ENCODE measurements around the gene ABCC8. TPM values are rescaled to one million over a fixed set of nuclear protein-coding genes. Genes with fewer than 3 reads are reported as not detected.
A peak's percentile ranks its signal among the peaks of the same experiment; 100 is the strongest.

ABCC8 gene
- polyA plus RNA-seq (ENCODE audit: insufficient read length in 3 of 3): 1 to 10 TPM; 1.8 to 2.8 (median 2.7) TPM
- long read RNA-seq, donor 1: 0 reads
- long read RNA-seq, donor 2: 0 reads
- long read RNA-seq, donor 3: 0 reads
- long read RNA-seq, donor 4: 0 reads
- long read RNA-seq, donor 5: 0 reads
- long read RNA-seq, donor 6: 0 reads
- long read RNA-seq, donor 7: 0 reads
- long read RNA-seq, donor 8: 0 reads
- long read RNA-seq, donor 9: 0 reads
- long read RNA-seq, donor 10: 0 reads
- long read RNA-seq, donor 11: 0 reads
- long read RNA-seq, donor 12: 0 reads
- long read RNA-seq, donor 13: 0 reads
- long read RNA-seq, donor 14: 0 reads
- long read RNA-seq, donor 15: 0 reads
- long read RNA-seq, donor 16: 0 reads

- DNase-seq (ENCODE audit: extremely low read depth in 1 of 11, low read depth in 9 of 11, low spot score in 4 of 11): peak in 2 of 11 donors; percentile 12 to 21
Measured at GRCh38 chr11:17476317-17477083, at the start of gene ABCC8. TSS of gene ABCC8 (minus strand) at chr11:17476845. CDS start at chr11:17476776, 69 bp downstream.

- no peak for DNase-seq (ENCODE audit: extremely low read depth in 1 of 11, low read depth in 9 of 11, low spot score in 4 of 11)
Measured at GRCh38 chr11:17526326-17526725, 49.7 kb upstream of the ABCC8 start.

GRCh38 chr11:17525570-17525969 lies 48.9 kb upstream of the ABCC8 start:
- no peak for DNase-seq (ENCODE audit: extremely low read depth in 1 of 11, low read depth in 9 of 11, low spot score in 4 of 11)

GRCh38 chr11:17524221-17524620 lies 47.6 kb upstream of the ABCC8 start:
- DNase-seq (ENCODE audit: extremely low read depth in 1 of 11, low read depth in 9 of 11, low spot score in 4 of 11): no peak

GRCh38 chr11:17522655-17523054 lies 46.0 kb upstream of the ABCC8 start:
- DNase-seq (ENCODE audit: extremely low read depth in 1 of 11, low read depth in 9 of 11, low spot score in 4 of 11): no peak

- DNase-seq (ENCODE audit: extremely low read depth in 1 of 11, low read depth in 9 of 11, low spot score in 4 of 11): no peak
Measured at GRCh38 chr11:17521106-17521900, 44.7 kb upstream of the ABCC8 start.

- no peak for DNase-seq (ENCODE audit: extremely low read depth in 1 of 11, low read depth in 9 of 11, low spot score in 4 of 11)
Measured at GRCh38 chr11:17519061-17519885, 42.6 kb upstream of the ABCC8 start.

GRCh38 chr11:17518366-17518765 lies 41.7 kb upstream of the ABCC8 start:
- no peak for DNase-seq (ENCODE audit: extremely low read depth in 1 of 11, low read depth in 9 of 11, low spot score in 4 of 11)

GRCh38 chr11:17517186-17517585 lies 40.5 kb upstream of the ABCC8 start:
- no peak for DNase-seq (ENCODE audit: extremely low read depth in 1 of 11, low read depth in 9 of 11, low spot score in 4 of 11)

- no peak for DNase-seq (ENCODE audit: extremely low read depth in 1 of 11, low read depth in 9 of 11, low spot score in 4 of 11)
Measured at GRCh38 chr11:17516551-17517150, 40.0 kb upstream of the ABCC8 start.

GRCh38 chr11:17515443-17516176 lies 39.0 kb upstream of the ABCC8 start:
- DNase-seq (ENCODE audit: extremely low read depth in 1 of 11, low read depth in 9 of 11, low spot score in 4 of 11): no peak

- DNase-seq (ENCODE audit: extremely low read depth in 1 of 11, low read depth in 9 of 11, low spot score in 4 of 11): no peak
Measured at GRCh38 chr11:17514476-17514875, 37.8 kb upstream of the ABCC8 start.

- DNase-seq (ENCODE audit: extremely low read depth in 1 of 11, low read depth in 9 of 11, low spot score in 4 of 11): no peak
Measured at GRCh38 chr11:17513853-17514252, 37.2 kb upstream of the ABCC8 start.

GRCh38 chr11:17512101-17512500 lies 35.5 kb upstream of the ABCC8 start:
- no peak for DNase-seq (ENCODE audit: extremely low read depth in 1 of 11, low read depth in 9 of 11, low spot score in 4 of 11)

GRCh38 chr11:17511571-17511970 lies 34.9 kb upstream of the ABCC8 start:
- no peak for DNase-seq (ENCODE audit: extremely low read depth in 1 of 11, low read depth in 9 of 11, low spot score in 4 of 11)

- no peak for DNase-seq (ENCODE audit: extremely low read depth in 1 of 11, low read depth in 9 of 11, low spot score in 4 of 11)
Measured at GRCh38 chr11:17510507-17511206, 34.0 kb upstream of the ABCC8 start.

- no peak for DNase-seq (ENCODE audit: extremely low read depth in 1 of 11, low read depth in 9 of 11, low spot score in 4 of 11)
Measured at GRCh38 chr11:17508791-17509190, 32.1 kb upstream of the ABCC8 start.
